GM12874 (cell line): ENCODE data around the gene APOBEC3A.

ENCODE experiments used
- CTCF ChIP-seq: IDR thresholded peaks from 2 replicates; pipeline ENCODE4 v1.5.1; 2011; ENCODE audit warnings: low read depth, mild to moderate bottlenecking, control low read depth, low read length, moderate library complexity; ENCODE audit not compliant: insufficient read depth

The APOBEC3A gene

GRCh38 chr22:39003165-39003638 is 45.8 kb downstream of the APOBEC3A start:
- TF ChIP-seq CTCF: peak; percentile 70

GRCh38 chr22:39007177-39007576 is 49.8 kb downstream of the APOBEC3A start:
- no peak for TF ChIP-seq CTCF

- TF ChIP-seq CTCF: no peak
Observed at GRCh38 chr22:39010946-39011345, 53.5 kb downstream of the APOBEC3A start.
